ENCODE results near the gene ABCC3.
"Not testable (repeated sequence)": the region's sequence is repeated elsewhere in the genome, so short reads cannot be mapped to it uniquely, and the experiment has no call there.

The ABCC3 gene

GRCh38 chr17:50709053-50709452 is 74.4 kb downstream of the ABCC3 start:
- not testable (repeated sequence) for DNase-seq

DNA sequence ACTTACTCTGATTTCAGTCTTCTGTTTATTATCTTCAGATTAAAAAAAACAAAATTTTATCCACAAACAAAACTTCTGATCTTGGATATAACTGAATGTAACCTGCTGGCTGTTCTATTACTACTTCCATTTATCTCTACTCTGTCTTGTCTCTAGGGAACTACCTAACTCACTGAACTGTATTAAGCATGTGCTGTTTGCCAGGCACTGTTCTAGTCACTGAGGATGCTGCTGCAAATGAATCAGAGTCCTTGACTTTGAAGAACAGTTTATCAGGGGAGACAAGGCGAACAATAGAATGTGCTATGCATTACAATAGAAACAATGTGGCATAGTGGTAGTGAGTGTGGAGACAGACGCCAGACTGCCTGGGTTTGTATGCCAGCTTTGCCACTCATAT is 75.3 kb downstream of the ABCC3 start:
- no peak for DNase-seq

GRCh38 chr17:50710650-50711049 is 76.0 kb downstream of the ABCC3 start:
- DNase-seq: no peak

GRCh38 chr17:50712641-50713040 is 78.0 kb downstream of the ABCC3 start:
- DNase-seq: no peak

GRCh38 chr17:50715471-50715870 is 80.8 kb downstream of the ABCC3 start:
- no peak for DNase-seq

- peak; percentile 93 for DNase-seq
These were observed 84.7 kb downstream of the ABCC3 start, which contains the start of gene LUC7L3 for GRCh38 chr17:50719144-50719923. Gene LUC7L3, plus strand, starts transcription at chr17:50719603. Its CDS starts 130 bp downstream, at chr17:50719733.

- DNase-seq: no peak
These were observed 85.5 kb downstream of the ABCC3 start for GRCh38 chr17:50719924-50720794.

DNA sequence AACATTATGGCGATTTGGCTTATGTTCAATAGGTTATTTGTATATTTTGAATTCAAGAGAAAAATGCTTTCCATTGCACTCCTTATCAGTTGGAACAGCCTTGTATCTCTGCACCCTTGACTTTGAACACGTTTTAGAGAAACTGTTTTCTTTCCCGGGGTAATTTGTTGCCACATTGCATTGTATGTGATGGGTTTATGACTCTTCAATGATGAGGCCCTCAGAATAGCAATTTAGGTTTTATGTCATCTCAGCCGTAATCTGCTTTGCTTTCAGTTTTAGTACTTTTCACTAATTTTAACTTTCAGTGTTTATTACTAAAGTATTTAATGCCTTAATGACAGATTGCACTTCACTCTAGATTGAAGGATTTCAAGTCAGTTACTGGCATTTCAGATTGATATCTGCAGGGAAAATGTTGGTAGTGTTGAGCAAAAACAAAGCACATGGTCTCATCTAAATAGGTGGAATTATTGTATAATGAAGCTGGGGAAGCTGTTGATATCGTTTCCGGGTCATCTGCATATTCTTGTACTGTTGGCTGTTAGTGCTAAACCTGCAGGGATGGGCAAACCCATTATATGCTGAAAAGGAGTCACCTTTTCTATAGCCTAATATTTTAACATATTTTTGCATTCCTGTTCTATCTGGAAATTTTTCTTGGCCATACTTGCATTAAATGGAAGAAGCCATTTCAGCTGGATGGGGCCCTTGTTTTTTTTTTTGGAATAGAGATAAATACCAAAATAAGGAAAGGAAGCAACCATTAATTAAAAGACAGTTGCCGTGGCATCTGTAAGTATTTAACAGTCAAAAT is 86.7 kb downstream of the ABCC3 start:
- no peak for DNase-seq

- DNase-seq: no peak
These were observed 88.1 kb downstream of the ABCC3 start for GRCh38 chr17:50722746-50723145.

DNA sequence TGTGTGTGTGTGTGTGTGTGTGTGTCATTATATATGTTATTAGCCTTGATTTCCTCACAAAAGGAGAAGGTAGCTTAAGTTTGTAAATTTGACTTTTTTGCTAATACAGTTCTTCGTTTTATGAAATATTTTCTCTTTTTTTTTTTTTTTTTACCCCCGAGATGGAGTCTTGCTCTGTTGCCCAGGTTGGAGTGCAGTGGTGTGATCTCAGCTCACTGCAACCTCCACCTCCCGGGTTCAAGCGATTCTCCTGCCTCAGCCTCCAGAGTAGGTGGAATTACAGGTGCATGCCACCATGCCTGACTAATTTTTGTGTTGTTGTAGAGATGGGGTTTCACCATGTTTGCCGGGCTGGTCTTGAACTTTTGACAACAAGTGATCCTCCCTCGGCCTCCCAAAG is 89.9 kb downstream of the ABCC3 start:
- DNase-seq: not testable (repeated sequence)

GRCh38 chr17:50725769-50726655 is 91.3 kb downstream of the ABCC3 start:
- DNase-seq: no peak

- no peak for DNase-seq
These were observed 93.4 kb downstream of the ABCC3 start for GRCh38 chr17:50728112-50728429.

GRCh38 chr17:50728881-50729765 is 94.4 kb downstream of the ABCC3 start:
- no peak for DNase-seq

DNA sequence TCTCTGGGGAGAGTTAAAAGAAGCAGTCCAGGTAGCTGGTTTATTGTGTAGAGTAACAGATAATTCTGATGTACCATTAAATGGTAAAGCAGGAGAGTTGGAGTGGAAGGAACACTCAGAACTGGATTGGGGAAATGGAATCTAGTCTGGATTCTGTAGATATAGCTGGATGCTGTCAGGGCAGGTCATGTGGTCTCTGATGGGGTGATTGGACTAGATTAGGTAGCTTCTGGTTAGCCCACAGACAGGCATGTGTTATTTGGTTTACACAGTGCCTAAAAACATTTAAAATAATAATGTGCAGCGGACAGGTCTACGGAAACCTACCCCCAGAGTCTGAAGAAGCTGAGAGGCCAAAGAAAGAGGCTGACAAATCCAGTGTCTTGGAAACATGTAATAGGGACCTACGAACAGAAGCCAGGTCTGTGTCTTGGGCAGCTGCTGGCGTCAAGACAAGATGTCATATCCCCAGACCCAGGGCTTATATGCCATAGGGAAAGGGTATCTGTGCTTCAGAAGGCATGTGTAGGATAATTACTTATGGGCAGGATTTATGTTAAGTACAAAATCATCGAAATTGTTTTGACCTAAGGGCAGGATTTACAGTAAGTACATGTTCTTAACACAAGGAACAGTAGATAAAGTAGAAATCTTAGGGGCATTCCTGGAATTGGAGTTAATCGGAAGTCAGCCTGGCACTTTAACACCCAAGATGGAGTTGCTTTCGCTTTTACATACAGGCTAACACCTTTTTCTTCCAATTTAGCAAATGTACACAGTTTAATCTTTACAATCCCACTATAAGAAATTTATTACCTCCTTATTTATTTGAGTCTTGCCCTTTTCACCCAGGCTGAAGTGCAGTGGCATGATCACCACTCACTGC is 97.1 kb downstream of the ABCC3 start:
- no peak for DNase-seq

DNA sequence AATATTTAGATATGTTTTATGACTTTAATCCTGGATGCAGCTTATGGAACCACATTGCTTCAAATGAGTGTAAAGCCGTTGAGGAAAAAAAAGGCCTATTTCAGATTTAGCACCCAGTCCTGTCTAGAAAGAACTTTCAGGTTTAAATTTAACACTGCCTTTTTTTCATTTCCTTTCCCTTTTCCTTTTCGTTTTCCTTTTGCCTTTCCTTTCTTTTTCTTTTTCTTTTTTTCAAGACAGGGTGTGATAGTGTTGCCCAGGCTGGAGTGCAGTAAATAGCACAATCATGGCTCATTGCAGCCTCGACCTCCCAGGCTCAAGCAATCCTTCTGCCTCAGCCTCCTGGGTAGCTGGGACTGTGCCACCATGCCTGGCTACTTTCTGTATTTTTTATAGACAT is 100.6 kb downstream of the ABCC3 start:
- no peak for DNase-seq

GRCh38 chr17:50737118-50737698 is 102.5 kb downstream of the ABCC3 start:
- DNase-seq: no peak

DNA sequence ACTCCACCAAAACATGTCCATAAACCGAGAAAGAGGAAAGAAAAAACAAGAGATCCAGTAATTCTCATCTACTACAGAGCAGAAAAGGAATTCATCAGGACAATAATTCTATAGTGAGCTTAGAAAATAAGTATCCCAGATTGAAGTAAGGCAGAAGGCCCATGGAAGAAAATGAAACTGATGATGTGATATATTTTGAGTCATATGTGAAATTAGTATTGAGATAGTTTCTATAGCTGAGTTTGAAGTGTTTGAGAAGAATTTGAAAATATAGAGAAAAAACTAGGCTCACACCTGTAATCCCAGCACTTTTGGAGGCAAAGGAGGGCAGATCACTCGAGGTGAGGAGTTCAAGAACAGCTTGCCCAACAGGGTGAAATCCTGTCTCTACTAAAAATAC is 104.4 kb downstream of the ABCC3 start:
- no peak for DNase-seq
